NCI-H1048 (cell line): ENCODE measurements around the gene KNSTRN.

Experiments used
- DNase-seq: peaks from one replicate; lab custom pipeline; 2025; lab: John Stamatoyannopoulos, UW

The KNSTRN gene

DNA sequence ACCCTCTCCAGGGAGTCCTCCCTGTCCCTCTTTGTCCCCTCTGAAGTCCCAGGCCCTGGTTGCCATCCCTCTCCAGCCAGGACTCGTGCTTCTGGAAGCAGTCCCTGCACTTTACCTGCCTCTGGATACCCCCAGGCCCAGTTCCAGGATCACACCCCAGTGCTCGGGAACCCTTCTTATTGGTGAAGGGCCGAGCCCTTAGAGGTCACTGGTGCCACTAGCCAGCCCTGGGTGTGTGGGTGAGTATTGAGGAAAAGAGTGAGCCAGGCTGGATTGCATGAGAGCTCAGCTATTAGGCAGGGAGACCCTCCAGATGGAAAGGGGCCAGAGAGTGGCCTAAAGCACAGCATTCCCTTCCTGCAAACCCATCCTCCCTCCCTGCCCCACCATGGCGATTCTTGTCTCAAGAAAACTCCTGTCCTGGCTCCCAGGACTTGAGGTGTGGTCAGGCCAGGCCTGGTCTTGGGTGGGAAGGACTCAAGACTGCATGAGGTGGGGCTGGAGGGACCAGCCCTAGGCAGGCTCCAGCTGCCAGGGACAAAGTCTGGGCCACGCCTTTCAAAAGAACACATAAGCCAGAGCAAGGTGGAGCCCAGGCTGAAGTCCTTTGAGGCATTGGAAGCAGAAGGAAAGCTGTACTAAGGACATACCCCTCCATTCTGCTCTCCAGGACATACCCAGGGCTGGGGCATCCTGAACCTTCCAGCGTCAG is 36.5 kb upstream of the KNSTRN start:
- DNase-seq, result no peak

- no peak for DNase-seq
Measured at GRCh38 chr15:40346579-40347558, 35.7 kb upstream of the KNSTRN start.

DNA sequence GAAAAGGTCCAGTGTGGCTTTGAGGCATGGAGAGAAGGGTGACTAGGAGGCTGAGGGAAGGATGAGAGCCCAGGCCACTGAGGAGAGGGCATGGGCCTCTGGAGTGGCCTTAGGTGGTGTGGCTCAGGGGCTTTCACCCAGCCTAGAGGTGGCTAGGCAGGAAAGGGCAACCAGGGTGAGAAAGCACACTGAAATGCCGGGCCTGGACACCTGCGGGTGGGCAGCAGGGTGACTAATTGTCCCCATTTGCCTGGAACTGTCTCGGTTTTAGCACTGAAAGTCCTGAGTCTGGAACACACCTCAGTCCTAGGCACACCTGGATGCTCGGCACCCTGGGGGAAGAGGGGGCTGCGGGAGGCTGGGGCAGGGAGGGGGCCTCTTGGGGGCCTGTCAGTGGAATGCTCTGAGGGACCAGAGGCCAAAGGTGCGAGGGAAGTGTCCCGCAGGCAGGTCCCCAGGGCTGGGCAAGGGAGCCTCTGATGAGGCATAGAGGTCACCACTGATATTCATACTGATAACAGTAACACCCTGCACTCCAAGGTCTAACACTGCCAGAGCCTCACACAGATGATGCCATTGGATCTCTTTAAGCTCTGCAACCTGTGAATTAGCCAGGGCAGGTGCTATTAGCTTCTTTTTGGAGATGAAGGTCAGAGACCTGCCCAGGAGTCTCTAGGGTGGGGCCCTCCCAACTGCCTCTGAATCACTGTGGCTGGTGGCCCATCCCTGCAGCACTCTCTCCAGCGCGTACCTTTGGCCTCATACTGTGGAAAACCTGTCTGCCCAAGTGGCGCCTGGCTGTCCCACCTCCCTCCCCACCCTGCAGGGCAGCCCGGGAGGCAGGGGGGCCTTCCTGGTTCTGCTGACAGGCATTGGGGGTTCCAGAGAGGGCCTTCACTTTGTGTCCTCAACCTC is 34.7 kb upstream of the KNSTRN start:
- DNase-seq, result no peak

GRCh38 chr15:40348474-40348870 is 34.0 kb upstream of the KNSTRN start:
- DNase-seq, result no peak

DNA sequence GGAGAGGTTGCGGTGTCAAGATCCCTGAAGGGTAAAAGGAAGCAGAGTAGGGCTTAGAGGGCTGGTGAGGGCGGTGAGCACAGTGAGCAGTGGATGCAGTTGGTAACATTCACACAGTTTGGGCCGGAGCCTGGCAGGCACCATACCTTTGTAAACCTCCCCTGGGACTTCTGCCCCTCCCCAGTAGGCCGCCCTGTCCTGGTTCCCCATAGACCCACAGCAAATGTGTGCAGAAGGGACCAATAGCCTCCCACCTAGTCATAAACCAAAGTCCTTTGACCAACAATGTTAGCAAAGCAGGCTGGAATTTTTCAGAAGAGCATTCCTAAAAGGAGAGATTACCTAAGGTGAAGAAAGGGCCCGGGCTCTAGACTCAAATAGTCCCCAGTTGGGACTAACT is 33.4 kb upstream of the KNSTRN start:
- DNase-seq, result no peak

- DNase-seq, result no peak
Measured at GRCh38 chr15:40352281-40352901, 30.1 kb upstream of the KNSTRN start.

- no peak for DNase-seq
Measured at GRCh38 chr15:40353697-40354096, 28.8 kb upstream of the KNSTRN start.

DNA sequence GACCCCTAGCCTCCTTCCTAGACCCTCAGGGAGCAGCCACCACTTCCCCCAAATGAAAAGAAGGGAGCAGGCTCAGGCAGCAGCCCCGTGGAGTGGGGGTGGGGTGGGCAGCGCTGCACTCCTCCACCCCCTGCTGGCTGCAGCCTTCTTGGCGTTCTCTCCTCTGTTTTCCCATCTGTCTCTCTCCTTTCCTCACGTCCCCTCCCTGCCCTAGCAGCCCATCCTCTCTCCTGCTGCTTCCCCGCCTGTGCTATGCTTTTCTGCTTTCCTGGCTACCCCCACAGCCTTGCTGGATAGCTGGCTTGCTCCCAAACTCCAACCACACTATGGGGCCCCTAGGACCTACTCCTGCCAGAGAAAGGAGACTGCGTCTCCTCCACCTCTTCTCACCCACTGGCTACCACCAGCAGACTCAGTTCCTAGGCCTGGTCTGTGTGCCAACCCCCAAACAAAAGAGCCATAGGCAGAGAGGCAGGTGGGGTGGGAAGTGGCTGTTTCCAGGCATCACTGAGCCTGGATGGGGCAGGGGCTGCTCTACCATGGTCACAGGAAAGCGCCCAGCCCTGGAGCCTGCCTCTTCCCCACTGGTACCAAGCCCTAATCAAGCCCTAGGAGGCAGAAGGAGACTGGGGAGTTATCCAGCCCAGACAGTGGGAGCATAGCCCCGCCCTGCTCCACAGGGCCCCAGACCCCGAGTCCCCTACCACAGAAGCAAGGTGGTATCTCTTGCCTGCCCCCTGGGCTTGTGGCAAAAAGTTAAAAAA is 27.9 kb upstream of the KNSTRN start:
- DNase-seq, result no peak

DNA sequence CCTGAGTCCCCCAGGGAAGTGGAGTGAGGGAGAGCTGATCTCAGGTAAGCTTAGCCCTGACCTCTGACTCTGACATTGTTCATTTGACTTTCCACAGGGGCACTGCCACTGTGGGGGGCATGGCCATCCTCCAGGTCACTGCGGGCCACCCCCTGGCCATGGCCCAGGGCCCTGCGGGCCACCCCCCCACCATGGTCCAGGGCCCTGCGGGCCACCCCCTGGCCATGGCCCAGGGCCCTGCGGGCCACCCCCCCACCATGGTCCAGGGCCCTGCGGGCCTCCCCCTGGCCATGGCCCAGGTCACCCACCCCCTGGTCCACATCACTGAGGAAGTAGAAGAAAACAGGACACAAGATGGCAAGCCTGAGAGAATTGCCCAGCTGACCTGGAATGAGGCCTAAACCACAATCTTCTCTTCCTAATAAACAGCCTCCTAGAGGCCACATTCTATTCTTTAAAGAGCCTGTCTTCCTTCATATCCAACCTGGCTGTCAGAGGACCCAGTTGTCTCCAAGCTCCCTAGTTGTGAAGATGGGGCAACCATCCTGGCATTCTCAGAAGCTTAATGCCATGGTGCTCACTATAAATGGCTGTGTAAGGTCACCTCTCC is 26.4 kb upstream of the KNSTRN start:
- DNase-seq, result no peak

GRCh38 chr15:40357246-40357645 is 25.3 kb upstream of the KNSTRN start:
- DNase-seq, result no peak

DNA sequence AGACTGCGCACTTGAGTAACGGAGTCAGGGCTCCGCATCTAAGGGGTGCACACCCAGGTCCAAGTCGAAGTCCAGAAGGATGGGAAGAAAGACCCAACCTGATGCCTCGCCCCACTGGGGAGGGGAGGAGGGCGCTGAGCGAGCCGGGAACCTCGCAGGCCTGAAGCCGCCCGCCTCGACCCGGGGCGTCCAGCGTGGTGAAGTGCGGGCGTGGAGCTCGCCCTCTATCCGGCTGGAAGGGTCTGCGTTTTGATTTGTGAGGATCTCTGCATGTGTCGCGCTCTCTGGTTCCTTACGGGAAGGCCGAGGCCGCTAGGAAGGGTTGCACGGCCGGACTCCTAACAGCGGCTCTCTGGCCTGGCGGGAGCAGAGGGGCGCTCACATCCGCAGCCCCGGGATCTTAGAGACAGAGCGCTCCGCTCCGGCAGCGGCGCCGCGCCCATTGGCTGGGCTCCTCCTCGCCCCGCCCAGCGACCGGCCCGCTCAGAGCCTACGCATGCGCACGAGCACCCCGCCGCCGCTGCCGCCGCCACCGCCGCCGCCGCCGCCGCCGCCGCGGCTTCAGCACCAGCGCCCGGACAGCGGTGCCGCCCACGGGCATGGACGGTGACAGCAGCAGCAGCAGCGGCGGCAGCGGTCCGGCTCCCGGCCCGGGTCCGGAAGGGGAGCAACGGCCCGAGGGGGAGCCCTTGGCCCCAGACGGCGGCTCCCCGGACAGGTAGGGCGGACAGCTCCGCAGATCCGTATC is 24.6 kb upstream of the KNSTRN start, which contains the start of gene DISP2:
DISP2 (plus strand) TSS at position 497 of the 748 bp plus-strand sequence; CDS start at position 600, 103 bp downstream.
- DNase-seq, result peak; percentile 66

- no peak for DNase-seq
Measured at GRCh38 chr15:40358471-40359353, 23.8 kb upstream of the KNSTRN start.

GRCh38 chr15:40360015-40360414 is 22.5 kb upstream of the KNSTRN start:
- no peak for DNase-seq

- no peak for DNase-seq
Measured at GRCh38 chr15:40361640-40362039, 20.9 kb upstream of the KNSTRN start.

DNA sequence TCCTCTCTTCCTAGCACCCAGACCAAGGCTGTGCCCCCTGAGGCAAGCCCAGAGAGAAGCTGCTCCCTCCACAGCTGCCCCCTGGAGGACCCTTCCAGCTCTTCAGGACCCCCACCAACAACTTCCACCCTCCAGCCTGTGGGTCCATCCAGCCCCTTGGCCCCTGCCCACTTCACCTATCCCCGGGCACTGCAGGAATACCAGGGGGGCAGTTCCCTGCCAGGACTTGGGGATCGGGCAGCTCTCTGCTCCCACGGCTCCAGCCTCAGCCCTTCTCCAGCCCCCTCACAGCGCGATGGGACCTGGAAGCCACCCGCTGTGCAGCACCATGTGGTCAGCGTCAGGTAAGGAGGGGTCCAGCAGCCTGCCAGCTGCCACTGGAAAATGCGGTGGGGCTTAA is 18.9 kb upstream of the KNSTRN start:
- DNase-seq, result no peak

DNA sequence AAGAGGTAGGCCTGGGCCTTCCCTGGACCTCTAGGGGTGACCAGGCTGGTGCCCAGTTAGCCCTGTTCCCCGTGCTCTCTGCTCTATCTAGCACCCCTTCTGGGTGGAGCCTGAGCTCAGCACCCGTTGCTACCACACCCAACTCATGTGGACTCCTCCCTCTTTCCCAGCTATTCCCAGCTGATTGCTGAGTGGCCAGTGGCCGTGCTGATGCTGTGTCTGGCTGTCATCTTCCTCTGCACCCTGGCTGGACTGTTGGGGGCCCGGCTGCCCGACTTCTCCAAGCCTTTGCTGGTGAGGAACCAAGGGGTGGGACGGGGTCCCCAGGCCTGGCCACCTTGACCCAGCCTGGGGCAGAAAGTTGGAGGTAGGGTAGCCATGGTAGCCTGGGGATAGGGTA is 18.3 kb upstream of the KNSTRN start:
- no peak for DNase-seq

DNA sequence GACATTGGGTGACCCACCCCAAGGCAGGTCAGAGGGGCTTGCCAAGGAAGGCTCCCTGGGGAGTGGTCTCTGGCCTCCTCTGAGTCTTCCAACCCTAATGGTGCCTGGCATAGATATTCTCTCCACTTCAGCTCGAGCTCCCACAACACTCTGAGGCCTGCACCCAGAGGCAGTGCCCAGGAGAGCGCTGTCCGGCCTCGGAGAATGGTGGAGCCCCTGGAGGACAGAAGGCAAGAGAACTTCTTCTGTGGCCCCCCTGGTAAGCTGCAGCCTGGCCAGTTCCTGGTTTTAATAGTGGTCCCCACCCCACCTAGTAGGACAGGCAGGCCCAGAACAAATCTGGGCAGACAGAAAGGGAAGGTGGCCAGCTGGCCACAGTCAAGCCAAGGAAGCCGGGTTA is 17.5 kb upstream of the KNSTRN start:
- DNase-seq, result no peak

- DNase-seq, result no peak
Measured at GRCh38 chr15:40365624-40366456, 16.7 kb upstream of the KNSTRN start.
